WTC11 (cell line): Measurements from ENCODE around the gene FRS2. TPM values are rescaled to one million over a fixed set of nuclear protein-coding genes. Genes with fewer than 3 reads are reported as not detected.

ENCODE experiments used
- ATAC-seq: fragments of 200-7000 bp; cut with Tn5 transposase; 2 replicates; pipeline ENCODE4 v1.10.0; 2021; ENCODE audit warnings: mild to moderate bottlenecking, moderate library complexity
- CTCF ChIA-PET: fragments of 300-600 bp; sonication (Branson Sonifier 250); formaldehyde crosslinking; loops from one replicate; lab custom pipeline; 2021; ENCODE audit warnings: antibody characterized with exemption; lab: Charles Lee
- POLR2A ChIA-PET: fragments of 350-600 bp; sonication (Branson Sonifier 250); formaldehyde crosslinking; loops from one replicate; lab custom pipeline; 2021; ENCODE audit warnings: antibody characterized with exemption; lab: Charles Lee
- DNase-seq: peaks from one replicate; pipeline ENCODE4 v3.0.0; 2021; ENCODE audit warnings: low spot score
- H3K27ac Mint-ChIP-seq: 2 replicates; pipeline ENCODE4 v1.8.0; 2021; ENCODE audit warnings: mixed read lengths
- H3K27me3 Mint-ChIP-seq: 2 replicates; pipeline ENCODE4 v1.8.0; 2021; ENCODE audit warnings: low read depth, mild to moderate bottlenecking, moderate library complexity, mixed read lengths
- H3K36me3 Mint-ChIP-seq: 2 replicates; pipeline ENCODE4 v1.8.0; 2021; ENCODE audit warnings: mixed read lengths
- H3K4me1 Mint-ChIP-seq: 2 replicates; pipeline ENCODE4 v1.8.0; 2022; ENCODE audit warnings: mixed read lengths
- H3K4me3 Mint-ChIP-seq: 2 replicates; pipeline ENCODE4 v1.8.0; 2021; ENCODE audit warnings: mild to moderate bottlenecking, moderate library complexity, mixed read lengths
- H3K9me3 Mint-ChIP-seq: 2 replicates; pipeline ENCODE4 v1.8.0; 2021; ENCODE audit warnings: mixed read lengths
- ARID4B ChIP-seq: sonication (generic); formaldehyde crosslinking; IDR thresholded peaks from 2 replicates; pipeline ENCODE4 v1.8.0; 2023; ENCODE audit warnings: missing genetic modification reagents, mild to moderate bottlenecking, borderline replicate concordance
- ATF2 ChIP-seq: sonication (generic); formaldehyde crosslinking; IDR thresholded peaks from 2 replicates; pipeline ENCODE4 v1.8.1; 2022; ENCODE audit warnings: low read depth, missing genetic modification reagents, borderline replicate concordance
- ATF6 ChIP-seq: sonication (generic); formaldehyde crosslinking; IDR thresholded peaks from 2 replicates; pipeline ENCODE4 v1.8.1; 2023; ENCODE audit warnings: mild to moderate bottlenecking, missing genetic modification reagents
- CDX4 ChIP-seq: fragments of 250-450 bp; sonication (Bioruptor Pico); IDR thresholded peaks from 2 replicates; pipeline ENCODE4 v1.9.0; 2021; ENCODE audit warnings: moderate library complexity, mild to moderate bottlenecking, inconsistent platforms, borderline replicate concordance
- ESRRA ChIP-seq: sonication (generic); formaldehyde crosslinking; IDR thresholded peaks from 2 replicates; pipeline ENCODE4 v1.8.1; 2022; ENCODE audit warnings: mild to moderate bottlenecking, missing genetic modification reagents, borderline replicate concordance
- NR3C1 ChIP-seq: sonication (generic); formaldehyde crosslinking; conservative IDR thresholded peaks from 2 replicates; pipeline ENCODE4 v1.8.1; 2023; ENCODE audit warnings: low read depth, mild to moderate bottlenecking, missing genetic modification reagents
- ZNF396 ChIP-seq: fragments of 250-450 bp; sonication (Bioruptor Pico); IDR thresholded peaks from 2 replicates; pipeline ENCODE4 v1.8.0; 2021; ENCODE audit warnings: mild to moderate bottlenecking, moderate library complexity, borderline replicate concordance
- ZNF532 ChIP-seq: fragments of 250-450 bp; sonication (Bioruptor Pico); IDR thresholded peaks from 2 replicates; pipeline ENCODE4 v1.9.0; 2021; ENCODE audit warnings: mild to moderate bottlenecking, borderline replicate concordance
- total RNA-seq: library from RNA; stranded (reverse); gene quantifications from 3 replicates; pipeline ENCODE4 v1.2.3, GENCODE V29; 2021

Gene FRS2
- total RNA-seq, 1 experiment from 2014 or later: 26.1 TPM

DNA sequence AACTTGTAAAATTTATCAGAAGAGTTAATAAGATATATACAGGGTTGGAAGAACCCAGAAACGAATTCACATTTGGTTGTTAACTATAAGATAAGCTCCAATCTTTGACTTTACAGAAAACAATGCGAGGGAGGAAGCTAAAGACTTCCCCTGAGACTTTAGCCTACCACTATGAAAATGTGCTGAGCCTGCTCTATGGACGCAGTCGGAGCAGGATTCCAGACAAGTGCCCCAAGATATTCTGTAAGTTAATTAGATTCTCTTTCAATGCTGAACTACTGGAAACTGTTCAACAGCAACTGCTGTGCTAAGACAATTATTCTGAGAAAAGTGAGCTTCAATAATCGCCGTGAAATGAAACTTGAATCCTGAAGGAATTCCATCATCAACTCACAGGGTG, 148.9 kb downstream of the FRS2 start:
- DNase-seq (no peak), ATAC-seq (no peak)
- ChIA-PET POLR2A (interaction anchor here (0.6 kb wide), 1 partner anchor 334 kb away, joined by 8 read pairs; no protein-coding TSS in a partner anchor), CTCF (interaction anchor here (0.6 to 2.1 kb wide), 3 partner anchors 11 to 105 kb away, joined by 3 to 6 read pairs (median 4); no protein-coding TSS in a partner anchor)
- Mint-ChIP-seq H3K27ac (no peak overlapping the region), H3K9me3 (no peaks in the 10 kb centered on the region), H3K27me3 (peaks cover 5% of the 10 kb centered on the region), H3K4me3 (no peak overlapping the region), H3K4me1 (no peaks in the 10 kb centered on the region), H3K36me3 (no peaks in the 10 kb centered on the region)
- TF ChIP-seq ZNF396 (CRISPR knock-in tag) (no peak), CDX4 (CRISPR knock-in tag) (no peak), NR3C1 (no peak), ARID4B (CRISPR knock-in tag) (no peak), ZNF532 (CRISPR knock-in tag) (no peak), ATF2 (CRISPR knock-in tag) (no peak)

DNA sequence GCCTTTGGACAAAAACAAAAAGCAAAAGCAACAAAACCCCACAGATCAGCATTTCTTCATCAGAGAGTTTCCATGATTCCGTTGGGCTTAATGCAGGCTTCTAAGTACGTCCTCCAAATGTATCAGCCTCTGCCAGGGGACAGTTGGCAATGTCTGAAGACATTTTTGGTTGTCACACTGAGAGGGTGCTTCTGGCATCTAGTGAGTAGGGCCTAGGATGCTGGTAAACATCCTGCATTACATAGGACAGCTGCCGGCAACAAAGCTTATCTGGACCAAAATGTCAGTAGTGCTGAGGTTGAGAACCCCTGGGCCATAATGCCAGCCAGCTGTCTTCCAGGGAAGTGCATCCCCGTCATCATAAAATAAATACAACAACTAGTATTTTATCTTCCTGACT, 149.9 kb downstream of the FRS2 start:
- Mint-ChIP-seq H3K9me3 (no peaks in the 10 kb centered on the region), H3K4me3 (no peak overlapping the region), H3K36me3 (no peaks in the 10 kb centered on the region), H3K27ac (no peak overlapping the region), H3K27me3 (peaks cover 5% of the 10 kb centered on the region), H3K4me1 (no peaks in the 10 kb centered on the region)
- TF ChIP-seq ATF6 (CRISPR knock-in tag) (no peak), ESRRA (CRISPR knock-in tag) (no peak)
- ATAC-seq: no peak
- ChIA-PET POLR2A (no interaction called here), CTCF (interaction anchor here (1.0 to 2.1 kb wide), 2 partner anchors 19 to 20 kb away, joined by 3 to 6 read pairs; no protein-coding TSS in a partner anchor)
- DNase-seq: no peak
